ENCODE results near the gene N4BP2L2. TPM values are rescaled to one million over a fixed set of nuclear protein-coding genes. Genes with fewer than 3 reads are reported as not detected.

The N4BP2L2 gene
- total RNA-seq, 1 experiment from 2014 or later = 138 TPM

DNA sequence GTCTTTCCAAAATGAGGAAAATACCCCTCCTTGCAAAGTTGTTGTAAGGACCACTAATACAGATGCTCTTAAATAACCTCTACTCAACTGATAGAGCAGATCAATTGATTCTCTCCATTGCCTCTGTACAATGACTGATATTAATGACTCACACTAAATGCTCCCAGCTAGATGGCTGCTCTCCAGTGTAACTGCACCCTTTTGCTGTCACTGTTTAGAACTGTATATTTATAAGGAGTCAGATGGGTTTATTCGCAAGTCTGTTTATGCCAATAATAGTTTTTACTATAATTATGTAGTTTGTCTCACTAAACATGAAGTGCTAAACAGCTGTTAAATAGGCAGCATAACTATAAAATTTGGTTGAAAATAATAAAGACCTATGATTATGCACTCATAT is 89.6 kb downstream of the N4BP2L2 start:
- Histone ChIP-seq H3K9me2 (replicated peaks; ENCODE audit: insufficient read depth, low read length) (no peaks in the 10 kb centered on the region), H2AFZ (ENCODE audit: low read length) (no peak overlapping the region), H3K27ac (ENCODE audit: low read length) (no peak overlapping the region), H4K20me1 (ENCODE audit: insufficient read depth, low read depth, low read length) (no peaks in the 10 kb centered on the region), H3K4me2 (ENCODE audit: low read depth, low read length, poor library complexity, severe bottlenecking) (no peak overlapping the region), H3K9me3 (ENCODE audit: low read length) (no peaks in the 10 kb centered on the region), H3K4me1 (ENCODE audit: low read length) (no peaks in the 10 kb centered on the region), H3K36me3 (ENCODE audit: insufficient read depth, low read length) (no peaks in the 10 kb centered on the region), H3K4me3 (ENCODE audit: low read length) (no peak overlapping the region), H3K9ac (ENCODE audit: low read length) (no peak overlapping the region), H3K79me2 (ENCODE audit: low read length) (no peaks in the 10 kb centered on the region), H3K27me3 (ENCODE audit: low read length) (no peaks in the 10 kb centered on the region)
- DNase-seq = peak; percentile 9

DNA sequence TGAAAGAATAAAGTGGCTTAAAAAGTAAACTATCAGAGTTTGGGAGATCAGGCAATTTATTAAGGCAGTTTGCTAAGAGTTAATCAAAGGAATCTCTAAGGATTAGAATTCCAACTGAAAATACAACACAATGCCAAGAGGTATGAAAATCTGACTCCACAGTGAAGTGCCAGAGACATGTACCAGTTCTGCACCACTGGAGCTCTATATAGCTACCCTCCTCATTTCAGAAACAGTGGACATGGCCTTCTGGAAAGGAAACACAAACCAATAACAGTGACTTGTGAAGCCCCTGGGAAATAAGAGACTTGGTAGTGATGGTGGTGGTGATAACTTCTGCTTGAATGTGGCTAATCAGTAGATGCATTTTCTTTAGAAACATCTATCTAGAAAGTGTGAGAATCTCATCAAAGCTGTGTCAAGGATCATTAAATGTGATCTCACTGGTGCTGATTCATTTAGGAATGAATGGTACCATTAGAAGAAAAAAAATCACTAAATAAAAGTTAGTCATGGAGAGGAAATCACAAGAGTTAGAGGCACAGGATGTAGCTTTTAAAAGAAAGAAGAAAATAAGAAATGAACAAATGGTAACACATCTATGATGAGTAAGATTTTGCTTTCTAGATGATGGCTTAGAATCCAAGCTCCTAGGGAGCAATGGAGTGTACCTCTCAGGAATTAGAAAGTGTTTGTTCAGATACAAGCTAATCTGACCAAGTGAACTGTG is 90.5 kb downstream of the N4BP2L2 start:
- Histone ChIP-seq H2AFZ (ENCODE audit: low read length) (no peak overlapping the region), H3K27ac (ENCODE audit: low read length) (no peak overlapping the region), H3K4me2 (ENCODE audit: low read depth, low read length, poor library complexity, severe bottlenecking) (no peak overlapping the region), H3K9ac (ENCODE audit: low read length) (no peak overlapping the region), H3K27me3 (ENCODE audit: low read length) (no peaks in the 10 kb centered on the region), H3K4me3 (ENCODE audit: low read length) (no peak overlapping the region), H4K20me1 (ENCODE audit: insufficient read depth, low read depth, low read length) (no peaks in the 10 kb centered on the region), H3K9me3 (ENCODE audit: low read length) (no peaks in the 10 kb centered on the region), H3K79me2 (ENCODE audit: low read length) (no peaks in the 10 kb centered on the region), H3K9me2 (replicated peaks; ENCODE audit: insufficient read depth, low read length) (no peaks in the 10 kb centered on the region), H3K4me1 (ENCODE audit: low read length) (no peaks in the 10 kb centered on the region), H3K36me3 (ENCODE audit: insufficient read depth, low read length) (no peaks in the 10 kb centered on the region)
- DNase-seq = peak; percentile 19

DNA sequence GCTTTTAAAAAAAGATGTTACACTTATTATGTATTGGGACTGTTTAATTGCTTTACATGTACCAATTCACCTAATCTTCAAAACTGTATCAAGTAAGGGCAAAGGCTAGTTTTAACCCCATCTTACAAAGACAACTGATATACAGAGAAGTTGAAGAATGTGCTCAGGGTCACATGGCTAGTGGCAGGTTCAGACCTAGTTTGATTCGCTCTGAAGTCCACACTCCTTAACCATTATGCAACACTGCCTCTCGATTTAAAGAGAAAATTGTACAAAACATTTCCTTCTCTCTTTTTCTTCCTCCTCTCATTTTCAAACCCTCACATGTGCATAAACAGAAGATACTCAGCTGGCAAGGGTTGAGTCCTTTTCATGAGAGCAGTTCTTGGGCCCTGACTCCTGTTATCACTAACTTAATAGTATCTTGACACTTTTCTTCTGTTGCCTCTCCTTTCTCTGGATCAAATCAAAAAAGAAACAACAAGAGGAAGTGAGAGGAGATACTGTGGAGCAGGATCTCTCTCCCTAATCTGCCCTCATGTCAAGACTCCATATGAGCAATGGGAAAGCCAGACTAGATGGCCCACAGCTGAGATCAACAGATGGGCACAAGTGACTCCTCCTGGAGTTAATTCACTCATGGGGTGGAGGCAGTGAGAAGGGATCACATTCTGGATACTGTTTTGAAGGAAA is 91.7 kb downstream of the N4BP2L2 start:
- Histone ChIP-seq H3K4me1 (ENCODE audit: low read length) (no peaks in the 10 kb centered on the region), H3K9ac (ENCODE audit: low read length) (no peak overlapping the region), H3K79me2 (ENCODE audit: low read length) (no peaks in the 10 kb centered on the region), H3K9me2 (replicated peaks; ENCODE audit: insufficient read depth, low read length) (no peaks in the 10 kb centered on the region), H3K4me3 (ENCODE audit: low read length) (no peak overlapping the region), H3K9me3 (ENCODE audit: low read length) (no peaks in the 10 kb centered on the region), H3K36me3 (ENCODE audit: insufficient read depth, low read length) (no peaks in the 10 kb centered on the region), H3K4me2 (ENCODE audit: low read depth, low read length, poor library complexity, severe bottlenecking) (no peak overlapping the region), H2AFZ (ENCODE audit: low read length) (no peak overlapping the region), H3K27me3 (ENCODE audit: low read length) (no peaks in the 10 kb centered on the region), H4K20me1 (ENCODE audit: insufficient read depth, low read depth, low read length) (no peaks in the 10 kb centered on the region), H3K27ac (ENCODE audit: low read length) (no peak overlapping the region)
- DNase-seq = peak; percentile 4

DNA sequence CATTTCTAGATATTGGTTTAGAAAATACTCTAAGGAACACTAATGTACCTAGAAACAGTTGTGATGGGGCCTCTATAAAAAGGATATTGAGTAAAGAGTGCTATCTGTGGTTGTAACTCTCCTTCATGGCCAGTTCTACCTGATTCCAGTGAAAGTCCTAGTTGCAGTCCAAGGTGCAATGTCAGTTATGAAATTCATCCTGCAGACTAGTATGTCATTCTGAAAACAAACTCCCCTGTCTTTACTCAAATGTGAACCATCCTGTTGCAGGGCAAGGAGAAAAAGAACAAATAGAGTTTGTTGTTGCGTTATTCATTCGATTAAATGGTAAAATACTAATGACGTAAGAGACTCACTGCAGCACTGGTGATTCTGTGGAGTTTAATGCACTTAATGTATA is 92.4 kb downstream of the N4BP2L2 start:
- no peaks in the 10 kb centered on the region for H3K27me3 ChIP-seq (ENCODE audit: low read length)
- H3K27ac ChIP-seq (ENCODE audit: low read length) = no peak overlapping the region
- H3K9ac ChIP-seq (ENCODE audit: low read length) = no peak overlapping the region
- no peaks in the 10 kb centered on the region for H3K36me3 ChIP-seq (ENCODE audit: insufficient read depth, low read length)
- H3K9me2 ChIP-seq (replicated peaks; ENCODE audit: insufficient read depth, low read length) = no peaks in the 10 kb centered on the region
- no peaks in the 10 kb centered on the region for H3K79me2 ChIP-seq (ENCODE audit: low read length)
- H2AFZ ChIP-seq (ENCODE audit: low read length) = no peak overlapping the region
- no peak for DNase-seq
- H3K4me2 ChIP-seq (ENCODE audit: low read depth, low read length, poor library complexity, severe bottlenecking) = no peak overlapping the region
- H3K4me1 ChIP-seq (ENCODE audit: low read length) = no peaks in the 10 kb centered on the region
- no peaks in the 10 kb centered on the region for H4K20me1 ChIP-seq (ENCODE audit: insufficient read depth, low read depth, low read length)
- H3K4me3 ChIP-seq (ENCODE audit: low read length) = no peak overlapping the region
- H3K9me3 ChIP-seq (ENCODE audit: low read length) = no peaks in the 10 kb centered on the region

GRCh38 chr13:32445461-32445860 is 93.1 kb downstream of the N4BP2L2 start:
- Histone ChIP-seq H2AFZ (ENCODE audit: low read length) (no peak overlapping the region), H3K9ac (ENCODE audit: low read length) (no peak overlapping the region), H4K20me1 (ENCODE audit: insufficient read depth, low read depth, low read length) (no peaks in the 10 kb centered on the region), H3K9me3 (ENCODE audit: low read length) (no peaks in the 10 kb centered on the region), H3K27ac (ENCODE audit: low read length) (no peak overlapping the region), H3K4me1 (ENCODE audit: low read length) (no peaks in the 10 kb centered on the region), H3K36me3 (ENCODE audit: insufficient read depth, low read length) (no peaks in the 10 kb centered on the region), H3K4me3 (ENCODE audit: low read length) (no peak overlapping the region), H3K9me2 (replicated peaks; ENCODE audit: insufficient read depth, low read length) (no peaks in the 10 kb centered on the region), H3K4me2 (ENCODE audit: low read depth, low read length, poor library complexity, severe bottlenecking) (no peak overlapping the region), H3K79me2 (ENCODE audit: low read length) (no peaks in the 10 kb centered on the region), H3K27me3 (ENCODE audit: low read length) (no peaks in the 10 kb centered on the region)
- no peak for DNase-seq

GRCh38 chr13:32443111-32443510 is 95.5 kb downstream of the N4BP2L2 start:
- Histone ChIP-seq H3K79me2 (ENCODE audit: low read length) (no peaks in the 10 kb centered on the region), H3K9ac (ENCODE audit: low read length) (no peak overlapping the region), H2AFZ (ENCODE audit: low read length) (peak overlapping the region; percentile 56; the same call in 1 of the 2 replicates), H4K20me1 (ENCODE audit: insufficient read depth, low read depth, low read length) (no peaks in the 10 kb centered on the region), H3K4me1 (ENCODE audit: low read length) (no peaks in the 10 kb centered on the region), H3K4me2 (ENCODE audit: low read depth, low read length, poor library complexity, severe bottlenecking) (no peak overlapping the region), H3K36me3 (ENCODE audit: insufficient read depth, low read length) (no peaks in the 10 kb centered on the region), H3K9me3 (ENCODE audit: low read length) (no peaks in the 10 kb centered on the region), H3K9me2 (replicated peaks; ENCODE audit: insufficient read depth, low read length) (no peaks in the 10 kb centered on the region), H3K27ac (ENCODE audit: low read length) (no peak overlapping the region), H3K4me3 (ENCODE audit: low read length) (no peak overlapping the region), H3K27me3 (ENCODE audit: low read length) (no peaks in the 10 kb centered on the region)
- peak; percentile 73 for DNase-seq

DNA sequence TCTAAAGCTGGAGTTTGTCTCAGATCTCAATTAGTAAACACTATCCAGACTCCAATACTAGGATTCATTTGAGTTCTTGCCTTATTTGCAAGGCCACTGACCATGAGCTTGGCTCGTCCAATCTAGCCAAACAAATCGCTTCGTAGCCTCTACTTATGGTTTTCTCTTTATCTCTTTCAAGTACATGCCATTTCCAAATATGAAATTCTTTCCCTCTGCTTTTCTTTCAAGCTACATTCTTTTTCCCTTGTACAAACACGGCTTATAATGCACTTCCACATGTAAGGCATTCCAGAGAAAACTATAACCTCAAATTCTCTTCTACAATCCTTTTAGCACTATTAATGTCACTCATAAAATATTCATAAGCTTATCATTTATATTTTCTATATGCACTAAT is 99.7 kb downstream of the N4BP2L2 start:
- H3K9me2 ChIP-seq (replicated peaks; ENCODE audit: insufficient read depth, low read length) = no peaks in the 10 kb centered on the region
- no peaks in the 10 kb centered on the region for H3K79me2 ChIP-seq (ENCODE audit: low read length)
- no peak overlapping the region for H2AFZ ChIP-seq (ENCODE audit: low read length)
- H3K27ac ChIP-seq (ENCODE audit: low read length) = no peak overlapping the region
- H3K4me3 ChIP-seq (ENCODE audit: low read length) = no peak overlapping the region
- no peak for DNase-seq
- no peaks in the 10 kb centered on the region for H3K27me3 ChIP-seq (ENCODE audit: low read length)
- H3K36me3 ChIP-seq (ENCODE audit: insufficient read depth, low read length) = no peaks in the 10 kb centered on the region
- H3K4me2 ChIP-seq (ENCODE audit: low read depth, low read length, poor library complexity, severe bottlenecking) = no peak overlapping the region
- no peaks in the 10 kb centered on the region for H3K9me3 ChIP-seq (ENCODE audit: low read length)
- H4K20me1 ChIP-seq (ENCODE audit: insufficient read depth, low read depth, low read length) = no peaks in the 10 kb centered on the region
- no peak overlapping the region for H3K9ac ChIP-seq (ENCODE audit: low read length)
- no peaks in the 10 kb centered on the region for H3K4me1 ChIP-seq (ENCODE audit: low read length)

- Histone ChIP-seq H3K9me2 (replicated peaks; ENCODE audit: insufficient read depth, low read length) (no peaks in the 10 kb centered on the region), H3K4me3 (ENCODE audit: low read length) (no peak overlapping the region), H3K79me2 (ENCODE audit: low read length) (no peaks in the 10 kb centered on the region), H4K20me1 (ENCODE audit: insufficient read depth, low read depth, low read length) (no peaks in the 10 kb centered on the region), H3K4me2 (ENCODE audit: low read depth, low read length, poor library complexity, severe bottlenecking) (no peak overlapping the region), H3K36me3 (ENCODE audit: insufficient read depth, low read length) (no peaks in the 10 kb centered on the region), H3K4me1 (ENCODE audit: low read length) (peaks cover 10% of the 10 kb centered on the region), H3K9me3 (ENCODE audit: low read length) (no peaks in the 10 kb centered on the region), H3K27ac (ENCODE audit: low read length) (no peak overlapping the region), H2AFZ (ENCODE audit: low read length) (no peak overlapping the region), H3K9ac (ENCODE audit: low read length) (no peak overlapping the region), H3K27me3 (ENCODE audit: low read length) (no peaks in the 10 kb centered on the region)
- DNase-seq = no peak
Measured at GRCh38 chr13:32432856-32433255, 105.7 kb downstream of the N4BP2L2 start.

Measured in Karpas-422 (cell line).